ENCODE data around the gene HLA-DOB. TPM values are rescaled to one million over a fixed set of nuclear protein-coding genes. Genes with fewer than 3 reads are reported as not detected.

HLA-DOB gene
- total RNA-seq, 1 experiment from 2014 or later: 0.64 TPM

GRCh38 chr6:32865724-32866443 is 49.1 kb upstream of the HLA-DOB start:
- Histone ChIP-seq H3K4me3 (replicated peaks in 1 of 2; ENCODE audit: low read depth in 1 of 2, low read length in 2 of 2) (no peak overlapping the region), H3K9ac (ENCODE audit: low read length) (no peak overlapping the region), H3K79me2 (ENCODE audit: insufficient read depth, low read length) (no peaks in the 10 kb centered on the region), H3K4me2 (ENCODE audit: low read length) (no peak overlapping the region), H3K4me1 (ENCODE audit: control insufficient read depth in 1 of 2, insufficient read depth in 2 of 2, low read length in 2 of 2) (peaks cover 2 to 16% of the 10 kb centered on the region in 2 experiments; a peak in 3 of 4 replicates), H2AFZ (ENCODE audit: low read depth, low read length, poor library complexity, severe bottlenecking) (no peak overlapping the region), H3K27me3 (ENCODE audit: insufficient read depth, low read length) (no peaks in the 10 kb centered on the region), H3K36me3 (ENCODE audit: control insufficient read depth in 1 of 2, insufficient read depth in 2 of 2, low read length in 2 of 2) (no peaks in the 10 kb centered on the region), H3K27ac (ENCODE audit: low read depth, low read length) (no peak overlapping the region), H3K9me2 (ENCODE audit: insufficient read depth) (0 out of 2 replicates have a peak, but pooled peaks cover 5% of the 10 kb centered on the region), H4K20me1 (ENCODE audit: insufficient read depth) (no peaks in the 10 kb centered on the region), H3K9me3 (ENCODE audit: control insufficient read depth in 1 of 2, insufficient read depth in 1 of 2, low read depth in 1 of 2, low read length in 2 of 2) (no peaks in the 10 kb centered on the region)
- DNase-seq (ENCODE audit: low read depth, low spot score) (no peak), ATAC-seq (no peak)
- TF ChIP-seq POLR2AphosphoS5 (IDR thresholded peaks at IDR 0.05; ENCODE audit: low read depth, low read length): no peak
- no peak for TF ChIP-seq YY1 (IDR thresholded peaks at IDR 0.05; ENCODE audit: extremely low read depth, insufficient replicate concordance, low read depth, low read length)
- TF ChIP-seq CEBPB (IDR thresholded peaks at IDR 0.05; ENCODE audit: low read depth): no peak
- no peak for TF ChIP-seq ZNF274 (IDR thresholded peaks at IDR 0.05; ENCODE audit: low read depth, low read length)
- no peak for TF ChIP-seq ZFX (IDR thresholded peaks at IDR 0.05)
- TF ChIP-seq SP1 (IDR thresholded peaks at IDR 0.05; ENCODE audit: low read depth): no peak
- TF ChIP-seq ELF1 (IDR thresholded peaks at IDR 0.05; ENCODE audit: borderline replicate concordance, low read depth): no peak
- no peak for TF ChIP-seq EZH2 (IDR thresholded peaks at IDR 0.05)
- TF ChIP-seq RAD21 (IDR thresholded peaks at IDR 0.05; ENCODE audit: low read depth): no peak
- TF ChIP-seq SRF (IDR thresholded peaks at IDR 0.05; ENCODE audit: low read depth): no peak
- TF ChIP-seq ZBTB33 (IDR thresholded peaks at IDR 0.05; ENCODE audit: extremely low read depth, insufficient replicate concordance, low read length): no peak
- no peak for TF ChIP-seq ATF3 (IDR thresholded peaks at IDR 0.05)
- no peak for TF ChIP-seq REST (IDR thresholded peaks at IDR 0.05; ENCODE audit: low read depth)
- TF ChIP-seq TCF7L2 (IDR thresholded peaks at IDR 0.05; ENCODE audit: borderline replicate concordance, extremely low read depth, insufficient read depth, insufficient read length): no peak
- no peak for TF ChIP-seq CBX3 (IDR thresholded peaks at IDR 0.05; ENCODE audit: low read depth)
- TF ChIP-seq CTCF (IDR thresholded peaks at IDR 0.05 in 2 of 3, conservative IDR thresholded peaks at IDR 0.05 in 1 of 3; ENCODE audit: borderline replicate concordance in 1 of 3, insufficient read depth in 1 of 3, low read depth in 2 of 3, low read length in 2 of 3): no peak
- RAD21 ChIA-PET (ENCODE audit: low non-redundant PET in 1 of 2, low total read pairs in 2 of 2, uncharacterized antibody in 2 of 2, unreplicated experiment in 2 of 2): no interaction called here
- CTCF ChIA-PET: no interaction called here
- POLR2A ChIA-PET: interaction anchor here (0.6 kb wide), 1 partner anchor 105 kb away, joined by 4 read pairs; no protein-coding TSS in a partner anchor
- no TSS peak for BruUV-seq (replicated peaks)
- intact Hi-C loops (cut with micrococcal nuclease): loop anchor here (5.0 kb wide), 1 partner anchor 434 kb away; no protein-coding TSS in a partner anchor
